Hematopoietic multipotent progenitor cell treated with erythropoietin and hydrocortisone succinate and interleukin-3 and kit ligand, for 6 days (in vitro differentiated cells): ENCODE data around the gene AACS.

Experiments used
- DNase-seq: peaks from one replicate; pipeline ENCODE4 v3.0.0-alpha.2; 2015

AACS gene

DNA sequence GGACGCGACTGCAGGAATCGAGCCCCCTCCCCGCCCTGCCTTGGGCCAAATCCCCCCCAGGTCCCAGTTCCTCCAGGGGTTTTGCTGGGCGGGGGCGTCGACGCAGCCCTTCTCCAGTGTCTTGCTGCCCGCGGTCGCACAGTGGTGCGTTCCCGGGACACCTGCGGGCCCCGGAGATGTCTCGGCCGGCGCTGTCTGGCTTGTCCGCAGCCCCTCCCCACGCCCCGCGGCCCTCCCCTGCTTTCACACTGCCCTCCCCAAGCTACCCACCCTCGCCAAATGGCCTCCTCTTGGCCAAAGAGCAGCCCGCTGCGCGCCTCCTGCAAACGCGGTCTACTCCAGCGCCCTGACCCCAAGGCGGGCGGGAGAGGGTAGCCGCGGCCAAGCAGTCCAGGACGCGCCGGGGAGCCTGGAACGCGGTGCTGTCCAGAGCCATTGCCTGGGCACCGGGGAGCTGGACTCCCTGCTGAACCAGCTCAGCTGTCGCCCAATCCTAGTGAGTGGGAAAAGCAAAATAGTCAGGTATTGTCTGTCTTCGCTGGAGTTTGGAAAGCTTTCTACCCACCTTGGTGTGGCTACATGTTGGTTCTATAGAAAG, 122.0 kb downstream of the AACS start:
- no peak for DNase-seq

DNA sequence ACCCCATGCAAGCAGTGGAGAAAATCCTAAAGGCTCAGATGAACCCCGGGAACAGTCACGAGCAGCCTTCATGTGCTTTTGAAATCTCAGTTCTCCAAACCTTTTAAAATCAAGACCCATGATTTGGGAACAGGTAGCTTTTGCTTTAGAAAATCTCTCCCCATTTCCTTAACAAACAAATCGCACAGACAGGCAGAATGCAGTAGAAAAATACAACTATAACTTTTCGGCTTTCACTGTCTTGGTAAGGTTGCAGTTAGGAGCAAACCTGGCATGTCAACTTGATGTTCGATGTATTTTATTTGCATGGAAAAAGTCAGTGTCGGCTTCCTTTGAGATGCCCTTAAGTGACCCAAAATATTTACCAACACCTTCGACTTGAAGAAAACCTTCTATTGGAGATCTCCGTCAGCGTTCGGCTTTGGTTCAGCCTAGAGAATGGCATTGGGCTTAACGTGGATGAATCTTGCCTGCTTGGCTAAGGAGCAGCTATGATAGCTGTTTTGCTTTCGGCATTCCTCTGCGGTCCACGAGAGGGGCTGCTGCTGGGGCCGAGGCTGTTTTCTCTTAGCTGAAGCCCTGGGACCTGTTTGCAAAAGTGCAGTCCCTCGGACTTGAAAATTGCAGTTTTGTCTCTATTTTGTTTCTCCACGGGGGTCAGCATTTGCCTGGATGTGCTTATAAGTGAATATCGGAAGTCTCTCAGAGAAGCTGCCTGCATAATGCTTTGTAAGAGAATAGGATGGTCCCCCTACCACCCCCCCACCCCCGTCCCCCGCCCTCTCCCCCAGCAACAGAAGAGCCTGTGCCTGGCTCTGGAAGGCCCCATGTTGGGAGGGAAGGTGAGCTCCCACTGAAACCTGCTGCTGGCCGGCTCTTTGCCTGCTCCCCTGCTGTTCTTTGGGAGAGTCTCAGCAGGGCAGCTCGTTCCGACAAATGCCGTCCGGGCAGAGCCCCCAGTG, 122.8 kb downstream of the AACS start:
- no peak for DNase-seq

DNA sequence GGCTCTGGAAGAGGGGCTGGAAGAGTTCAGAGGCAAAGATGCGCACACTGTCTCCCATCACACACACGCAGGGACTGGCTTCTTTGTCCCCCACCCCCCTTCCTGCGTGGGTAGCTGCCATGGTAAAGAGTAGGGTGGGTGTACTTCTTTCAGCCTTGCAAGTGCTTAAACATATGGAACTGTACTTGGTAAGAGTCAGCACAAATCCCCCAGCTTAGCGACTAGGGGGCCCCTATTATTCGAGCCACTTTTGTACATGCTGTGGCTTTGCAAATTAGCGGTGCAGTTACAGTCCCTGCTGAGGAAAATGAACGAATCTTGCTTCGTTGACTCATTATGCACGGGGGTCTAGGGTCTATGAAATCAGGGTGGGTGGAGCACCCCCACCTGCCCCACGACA, 123.8 kb downstream of the AACS start:
- DNase-seq: no peak

DNA sequence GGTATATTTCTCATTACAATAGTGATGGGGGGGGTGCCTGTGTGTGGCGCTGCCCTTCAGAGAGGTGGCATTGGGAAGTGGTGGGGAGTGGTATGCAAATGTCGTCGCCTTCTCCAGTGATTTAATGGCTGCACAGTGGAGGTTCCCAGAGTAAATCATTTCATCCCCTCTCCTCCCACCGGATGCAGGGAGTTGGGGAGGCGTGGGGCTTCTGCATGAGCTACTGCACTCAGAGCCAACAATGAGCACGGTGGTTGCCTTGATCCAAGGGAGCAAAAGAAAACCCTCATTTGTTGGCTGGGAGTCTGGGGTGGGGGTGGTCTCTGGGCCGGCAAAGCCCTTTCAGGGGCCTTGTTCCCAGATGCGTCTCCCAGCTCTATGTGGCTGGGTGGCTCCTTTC, 124.3 kb downstream of the AACS start:
- DNase-seq: no peak

DNA sequence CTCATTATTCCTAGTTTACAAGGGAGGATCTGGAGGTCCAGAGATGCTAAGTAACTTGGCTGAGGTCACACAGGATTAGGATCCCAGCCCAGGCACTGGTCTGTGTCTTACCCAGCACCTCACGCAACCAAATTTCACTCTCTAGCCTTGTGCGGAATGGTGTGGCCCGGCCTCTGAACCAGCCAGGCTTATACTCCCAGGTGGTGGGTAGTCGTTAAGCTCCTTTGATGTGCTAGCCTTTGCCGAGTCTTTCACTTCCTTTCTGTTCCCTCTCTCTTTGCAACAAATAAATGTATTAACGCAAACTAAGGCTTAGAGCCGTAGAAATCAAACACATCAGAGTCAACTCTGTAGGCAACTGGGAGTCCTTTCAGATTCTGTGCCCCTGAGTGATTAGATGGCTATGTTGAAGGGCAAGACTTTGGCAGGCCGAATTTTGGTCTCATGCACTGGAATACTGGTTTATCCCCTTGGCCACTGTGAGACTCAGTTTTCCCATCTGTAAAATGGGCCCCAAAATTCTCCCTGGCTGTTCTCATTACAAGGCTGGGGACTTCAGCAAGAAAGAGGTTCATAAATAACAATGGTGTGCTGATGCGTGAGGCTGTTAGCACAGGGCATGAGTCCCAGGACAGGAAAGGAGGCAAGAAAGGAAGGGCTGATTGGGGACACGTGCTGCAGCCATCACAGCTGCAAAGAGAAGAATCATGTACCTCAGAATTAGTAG, 126.3 kb downstream of the AACS start:
- no peak for DNase-seq

DNA sequence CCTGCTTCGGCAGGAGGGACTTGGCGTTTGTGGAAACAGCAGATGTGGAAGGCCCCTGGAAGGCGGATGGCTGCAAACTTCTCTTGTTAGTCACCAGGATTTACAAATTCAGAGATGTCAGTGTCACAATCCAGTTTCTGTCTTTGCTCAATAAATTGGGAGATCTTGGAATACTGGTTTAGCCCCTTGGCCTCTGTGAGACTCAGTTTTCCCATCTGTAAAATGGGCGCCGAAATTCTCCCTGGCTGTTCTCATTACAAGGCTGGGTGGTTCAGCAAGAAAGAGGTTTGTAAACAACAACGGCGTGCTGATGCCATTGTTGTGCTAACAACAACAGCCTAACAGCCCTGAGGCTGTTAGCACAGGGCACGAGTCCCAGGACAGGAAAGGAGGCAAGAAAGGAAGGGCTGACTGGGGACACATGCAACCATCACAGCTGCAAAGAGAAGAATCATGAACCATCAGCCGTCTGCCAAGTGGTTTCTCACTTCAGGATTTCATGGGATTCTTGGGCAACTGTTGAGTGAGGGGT, 127.5 kb downstream of the AACS start:
- no peak for DNase-seq
